Neutrophil (primary cell): ENCODE results near the gene ZNF556.

Experiments
- H3K27ac ChIP-seq: fragments of 200-600 bp; sonication (generic); 2 replicates; pipeline ENCODE4 v1.5.1; 2016; ENCODE audit warnings: mild to moderate bottlenecking, moderate library complexity
- H3K27me3 ChIP-seq: fragments of 200-600 bp; sonication (generic); 2 replicates; pipeline ENCODE4 v1.6.0; 2016; ENCODE audit warnings: mild to moderate bottlenecking
- H3K36me3 ChIP-seq: fragments of 200-600 bp; sonication (generic); 2 replicates; pipeline ENCODE4 v1.5.1; 2017
- H3K4me1 ChIP-seq, 2 experiments: fragments of 200-600 bp in 1 of 2; sonication (generic) in 1 of 2; 1 replicate in 1 of 2; 2 replicates in 1 of 2; pipeline versions ENCODE4 v1.5.1 to v1.6.1; 2013 to 2016; ENCODE audit warnings: low read depth in 1 of 2, low read length in 1 of 2, mild to moderate bottlenecking in 1 of 2, moderate library complexity in 1 of 2; ENCODE audit not compliant: control insufficient read depth in 1 of 2, insufficient read depth in 1 of 2
- H3K4me3 ChIP-seq, 2 experiments: fragments of 200-600 bp in 1 of 2; sonication (generic) in 1 of 2; 1 replicate in 1 of 2; 2 replicates in 1 of 2; pipeline ENCODE4 v1.5.1; 2013 to 2016; ENCODE audit warnings: low read depth in 1 of 2, low read length in 1 of 2, mild to moderate bottlenecking in 1 of 2, moderate library complexity in 1 of 2
- H3K9me3 ChIP-seq: fragments of 200-600 bp; sonication (generic); 2 replicates; pipeline ENCODE4 v1.5.1; 2016
- CTCF ChIP-seq: fragments of 200-600 bp; sonication (generic); IDR thresholded peaks from 2 replicates; pipeline ENCODE4 v1.5.1; 2016; ENCODE audit warnings: antibody characterized with exemption

ZNF556 gene

GRCh38 chr19:2848616-2849015 is 18.5 kb upstream of the ZNF556 start:
- H3K27me3 ChIP-seq, result no peaks in the 10 kb centered on the region
- H3K4me3 ChIP-seq, result no peak overlapping the region
- peaks cover 24% of the 10 kb centered on the region for H3K9me3 ChIP-seq
- no peak overlapping the region for H3K27ac ChIP-seq
- H3K4me1 ChIP-seq, result no peaks in the 10 kb centered on the region
- TF ChIP-seq CTCF, result no peak
- H3K36me3 ChIP-seq, result peaks cover 11% of the 10 kb centered on the region

DNA sequence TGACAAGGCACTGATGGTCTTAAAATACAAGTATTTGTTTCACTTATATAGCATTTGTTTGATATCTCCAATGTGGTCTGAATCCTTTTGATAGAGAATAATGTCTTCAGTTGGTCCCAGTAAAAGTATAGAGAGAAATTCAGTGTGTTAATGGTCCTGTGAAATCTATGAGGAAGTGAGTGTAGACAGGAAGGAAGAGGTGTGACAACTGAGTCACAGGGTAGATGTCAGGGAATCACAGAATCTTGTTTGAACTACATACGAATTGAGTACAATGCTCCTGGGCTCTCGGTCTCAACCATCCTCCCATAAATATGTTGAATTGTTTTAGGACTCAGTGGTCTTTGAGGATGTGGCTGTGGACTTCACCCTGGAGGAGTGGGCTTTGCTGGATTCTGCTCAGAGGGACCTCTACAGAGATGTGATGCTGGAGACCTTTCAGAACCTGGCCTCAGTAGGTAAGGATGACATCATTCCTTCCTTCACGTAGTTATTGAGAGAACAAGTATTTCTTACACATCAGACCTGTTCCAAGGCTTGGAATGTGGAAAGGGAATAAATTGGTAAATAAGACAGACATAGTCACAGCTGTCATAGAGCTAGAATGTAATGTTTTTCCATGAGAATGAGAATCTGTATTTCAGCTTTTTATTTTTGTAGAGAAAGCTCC is 16.7 kb upstream of the ZNF556 start:
- Histone ChIP-seq H3K27ac (no peak overlapping the region), H3K9me3 (peaks cover 37% of the 10 kb centered on the region), H3K27me3 (no peaks in the 10 kb centered on the region), H3K4me3 (no peak overlapping the region), H3K4me1 (no peaks in the 10 kb centered on the region), H3K36me3 (peaks cover 11% of the 10 kb centered on the region)
- TF ChIP-seq CTCF, result no peak

- Histone ChIP-seq H3K4me1 (no peaks in the 10 kb centered on the region), H3K27me3 (no peaks in the 10 kb centered on the region), H3K36me3 (peaks cover 11% of the 10 kb centered on the region), H3K4me3 (no peak overlapping the region), H3K27ac (no peak overlapping the region), H3K9me3 (peaks cover 37% of the 10 kb centered on the region)
- no peak for TF ChIP-seq CTCF
These were observed 14.5 kb upstream of the ZNF556 start for GRCh38 chr19:2852598-2852997.

GRCh38 chr19:2853015-2853606 is 14.0 kb upstream of the ZNF556 start:
- H3K36me3 ChIP-seq, result peaks cover 11% of the 10 kb centered on the region
- no peak overlapping the region for H3K4me3 ChIP-seq
- no peak overlapping the region for H3K27ac ChIP-seq
- H3K9me3 ChIP-seq, result peaks cover 37% of the 10 kb centered on the region
- no peaks in the 10 kb centered on the region for H3K4me1 ChIP-seq
- no peak for TF ChIP-seq CTCF
- H3K27me3 ChIP-seq, result no peaks in the 10 kb centered on the region

DNA sequence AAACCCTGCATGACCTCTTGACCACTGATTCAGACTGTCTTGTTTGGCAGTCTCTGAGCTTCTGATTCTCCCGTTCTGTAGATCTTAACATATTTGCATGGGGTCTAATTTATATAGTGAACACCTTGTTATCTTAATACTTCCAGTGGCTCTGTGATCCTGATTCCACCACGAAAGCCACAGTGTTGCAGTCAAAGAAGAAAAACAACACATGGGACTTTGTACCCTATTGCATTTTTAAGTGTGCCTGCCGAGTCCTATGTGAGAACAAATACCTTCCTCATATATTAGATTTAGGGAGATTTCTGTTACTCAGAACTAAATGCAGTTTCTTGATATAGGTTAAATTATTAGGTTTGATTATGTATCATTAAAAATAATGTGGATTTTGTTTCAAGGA is 12.3 kb upstream of the ZNF556 start:
- no peak overlapping the region for H3K4me3 ChIP-seq
- H3K27ac ChIP-seq, result no peak overlapping the region
- no peak for TF ChIP-seq CTCF
- H3K9me3 ChIP-seq, result peaks cover 35% of the 10 kb centered on the region
- H3K4me1 ChIP-seq, result no peaks in the 10 kb centered on the region
- H3K27me3 ChIP-seq, result no peaks in the 10 kb centered on the region
- peaks cover 11% of the 10 kb centered on the region for H3K36me3 ChIP-seq
